ENCODE data around the gene MRFAP1L1.

MRFAP1L1 gene

DNA sequence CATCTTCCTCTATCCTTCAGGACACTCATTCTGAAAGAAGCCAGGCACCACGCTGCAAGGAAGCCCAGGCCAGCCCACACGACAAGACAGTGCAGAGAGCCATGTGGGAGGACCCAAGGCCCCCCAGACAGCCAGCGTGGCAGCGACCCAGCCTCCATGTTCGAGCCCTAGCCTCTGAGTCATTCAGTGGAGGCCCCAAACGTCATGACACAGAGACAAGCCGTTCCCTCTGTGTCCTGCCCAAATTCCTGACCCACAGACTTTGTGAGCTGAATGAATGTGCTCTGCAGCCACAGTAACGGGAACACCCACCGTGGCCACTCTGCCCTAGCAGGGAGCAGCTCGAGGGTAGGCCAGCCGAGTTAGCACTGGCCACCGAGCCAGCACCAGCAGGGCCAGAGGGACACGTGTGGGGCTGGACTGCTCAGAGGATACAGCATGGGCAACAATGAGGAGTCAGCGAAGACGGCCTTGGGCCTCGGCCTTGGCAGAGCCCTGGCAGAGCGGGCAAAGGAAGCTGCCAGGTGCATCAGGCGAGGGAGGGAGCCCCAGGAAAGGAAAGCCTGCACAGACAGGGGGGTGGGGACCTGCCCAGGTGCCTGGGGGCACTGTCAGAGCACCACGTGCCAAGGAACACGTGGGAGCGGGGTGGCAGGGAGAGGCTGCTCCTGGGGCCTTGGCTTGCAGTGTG lies 14.9 kb upstream of the MRFAP1L1 start:
- Histone ChIP-seq H3K27me3 (ENCODE audit: control insufficient read depth, insufficient read depth, low read length) (no peaks in the 10 kb centered on the region), H3K4me1 (ENCODE audit: control insufficient read depth, insufficient read depth, low read length) (peaks cover 3% of the 10 kb centered on the region; the same call in 1 of the 2 replicates), H3K36me3 (ENCODE audit: control insufficient read depth, insufficient read depth, low read length) (no peaks in the 10 kb centered on the region), H3K9me3 (ENCODE audit: control insufficient read depth, insufficient read depth, low read depth, low read length) (no peaks in the 10 kb centered on the region), H3K9ac (ENCODE audit: low read length) (no peak overlapping the region), H3K4me3 (ENCODE audit: low read depth, low read length) (no peak overlapping the region), H3K27ac (ENCODE audit: low read depth, low read length) (no peak overlapping the region)

DNA sequence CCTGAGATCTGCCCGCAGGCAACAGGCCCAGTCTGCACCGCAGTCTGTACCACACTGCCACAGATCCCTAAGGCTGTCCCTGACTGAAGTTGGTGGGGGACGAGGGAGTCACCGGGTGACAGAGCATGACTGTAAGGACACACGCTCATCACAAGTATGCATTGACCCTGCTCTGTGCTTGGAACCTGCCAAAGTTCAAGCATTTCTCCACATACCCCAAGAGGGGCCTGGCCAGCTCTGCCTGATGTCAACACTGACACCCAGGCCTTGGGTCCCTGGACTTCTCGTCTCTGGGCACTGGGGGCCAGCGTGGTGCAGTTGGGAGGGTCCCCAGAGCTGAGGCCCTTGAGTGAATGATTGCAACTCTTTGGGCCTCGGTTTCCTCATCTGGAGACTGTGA lies 14.2 kb upstream of the MRFAP1L1 start:
- H3K27ac ChIP-seq (ENCODE audit: low read depth, low read length) = no peak overlapping the region
- peaks cover 3% of the 10 kb centered on the region; the same call in 1 of the 2 replicates for H3K4me1 ChIP-seq (ENCODE audit: control insufficient read depth, insufficient read depth, low read length)
- H3K4me3 ChIP-seq (ENCODE audit: low read depth, low read length) = no peak overlapping the region
- no peaks in the 10 kb centered on the region for H3K9me3 ChIP-seq (ENCODE audit: control insufficient read depth, insufficient read depth, low read depth, low read length)
- H3K27me3 ChIP-seq (ENCODE audit: control insufficient read depth, insufficient read depth, low read length) = no peaks in the 10 kb centered on the region
- H3K36me3 ChIP-seq (ENCODE audit: control insufficient read depth, insufficient read depth, low read length) = no peaks in the 10 kb centered on the region
- H3K9ac ChIP-seq (ENCODE audit: low read length) = no peak overlapping the region

DNA sequence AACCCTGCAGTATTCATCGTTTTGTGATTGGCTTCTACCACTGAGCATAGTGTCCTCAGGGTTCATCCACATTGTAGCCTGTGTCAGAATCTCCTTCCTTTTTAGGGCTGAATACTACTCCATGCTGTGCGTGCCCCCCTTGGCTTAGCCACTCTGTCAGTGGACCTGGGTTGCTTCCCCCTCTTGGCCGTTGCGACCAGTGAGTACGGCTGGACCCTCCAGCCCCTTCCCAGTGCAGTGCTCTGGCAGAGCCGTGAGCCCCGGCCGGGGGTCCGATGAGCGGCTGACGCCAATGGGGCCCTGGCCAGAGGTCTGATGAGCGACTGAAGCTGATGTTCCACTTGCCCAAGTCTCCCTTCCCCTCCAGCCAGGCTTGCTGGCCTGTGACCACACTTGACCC lies 13.2 kb upstream of the MRFAP1L1 start:
- Histone ChIP-seq H3K27me3 (ENCODE audit: control insufficient read depth, insufficient read depth, low read length) (no peaks in the 10 kb centered on the region), H3K9me3 (ENCODE audit: control insufficient read depth, insufficient read depth, low read depth, low read length) (no peaks in the 10 kb centered on the region), H3K27ac (ENCODE audit: low read depth, low read length) (no peak overlapping the region), H3K4me1 (ENCODE audit: control insufficient read depth, insufficient read depth, low read length) (peaks cover 2% of the 10 kb centered on the region; the same call in 1 of the 2 replicates), H3K9ac (ENCODE audit: low read length) (no peak overlapping the region), H3K36me3 (ENCODE audit: control insufficient read depth, insufficient read depth, low read length) (no peaks in the 10 kb centered on the region), H3K4me3 (ENCODE audit: low read depth, low read length) (no peak overlapping the region)

DNA sequence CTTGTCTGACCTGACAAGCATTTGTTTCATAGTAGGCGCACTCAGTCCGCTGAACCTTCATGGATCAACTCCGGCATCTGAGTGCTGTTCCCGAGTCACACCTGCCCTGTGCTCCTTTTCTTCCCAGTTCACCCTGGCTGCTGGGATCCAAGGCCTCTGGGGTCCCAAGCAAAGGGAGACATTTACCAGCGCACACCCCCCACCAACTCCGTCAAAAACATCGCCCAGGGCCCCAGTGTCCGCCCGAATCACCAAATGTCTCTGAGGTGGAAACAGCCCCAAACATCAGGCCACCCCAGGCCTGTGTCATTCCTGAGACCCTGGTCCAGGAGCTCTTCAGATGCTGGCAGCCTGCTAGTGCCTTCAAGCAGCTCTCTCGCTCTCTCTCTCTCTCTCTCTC lies 11.5 kb upstream of the MRFAP1L1 start:
- Histone ChIP-seq H3K27ac (ENCODE audit: low read depth, low read length) (no peak overlapping the region), H3K27me3 (ENCODE audit: control insufficient read depth, insufficient read depth, low read length) (no peaks in the 10 kb centered on the region), H3K4me3 (ENCODE audit: low read depth, low read length) (no peak overlapping the region), H3K36me3 (ENCODE audit: control insufficient read depth, insufficient read depth, low read length) (no peaks in the 10 kb centered on the region), H3K9ac (ENCODE audit: low read length) (no peak overlapping the region), H3K9me3 (ENCODE audit: control insufficient read depth, insufficient read depth, low read depth, low read length) (no peaks in the 10 kb centered on the region), H3K4me1 (ENCODE audit: control insufficient read depth, insufficient read depth, low read length) (no peaks in the 10 kb centered on the region)

DNA sequence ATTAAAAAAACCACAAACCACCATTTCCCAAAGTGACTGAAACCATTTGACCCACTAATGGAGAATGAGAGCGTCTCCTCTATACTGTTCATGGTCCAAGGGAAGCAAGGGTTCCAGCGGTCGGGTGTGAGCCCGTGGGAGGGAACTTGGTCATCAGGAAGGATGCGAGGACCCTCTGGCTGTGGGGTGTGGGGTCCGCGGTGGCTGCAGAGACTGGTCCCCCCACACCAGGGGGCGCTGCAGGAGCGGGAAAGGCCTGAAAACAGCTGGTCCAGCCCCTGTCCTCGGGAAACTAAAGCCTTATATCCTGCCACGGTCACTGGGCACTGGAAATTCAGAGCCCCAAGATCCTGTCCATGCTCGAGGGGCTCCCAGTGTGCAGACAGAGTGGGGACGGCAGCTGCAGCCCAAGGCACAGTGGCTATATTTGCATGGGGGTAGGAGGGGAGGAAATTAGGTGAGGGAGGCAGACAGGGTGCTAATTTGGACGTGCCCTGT lies 10.6 kb upstream of the MRFAP1L1 start:
- Histone ChIP-seq H3K9ac (ENCODE audit: low read length) (no peak overlapping the region), H3K4me3 (ENCODE audit: low read depth, low read length) (no peak overlapping the region), H3K27ac (ENCODE audit: low read depth, low read length) (no peak overlapping the region), H3K9me3 (ENCODE audit: control insufficient read depth, insufficient read depth, low read depth, low read length) (no peaks in the 10 kb centered on the region), H3K36me3 (ENCODE audit: control insufficient read depth, insufficient read depth, low read length) (no peaks in the 10 kb centered on the region), H3K27me3 (ENCODE audit: control insufficient read depth, insufficient read depth, low read length) (no peaks in the 10 kb centered on the region), H3K4me1 (ENCODE audit: control insufficient read depth, insufficient read depth, low read length) (0 out of 2 replicates have a peak, but pooled peaks cover 3% of the 10 kb centered on the region)

DNA sequence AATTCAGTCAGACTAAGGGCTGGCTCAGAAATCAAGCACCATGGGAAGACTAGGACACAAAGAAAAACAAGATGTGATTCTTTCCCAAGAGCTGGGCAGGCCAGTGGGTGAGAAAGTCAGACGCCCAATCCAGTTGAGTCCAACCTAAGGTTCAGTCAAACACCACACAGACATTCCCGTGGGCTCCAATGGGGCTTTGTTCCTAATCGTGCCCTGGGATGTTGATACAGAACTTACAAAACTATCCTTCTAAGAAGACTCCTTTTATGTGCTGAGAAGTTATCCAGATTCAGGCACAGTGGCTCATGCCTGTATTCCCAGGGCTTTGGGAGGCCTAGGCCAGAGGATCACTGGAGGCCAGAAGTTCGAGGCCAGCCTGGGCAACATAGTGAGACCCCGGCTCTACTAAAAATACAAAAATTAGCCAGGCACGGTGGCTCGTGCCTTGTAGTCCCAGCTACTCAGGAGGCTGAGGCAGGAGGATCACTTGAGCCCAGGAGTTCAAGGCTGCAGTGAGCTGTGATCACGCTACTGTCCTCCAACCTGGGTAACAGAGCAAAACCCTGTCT lies 10.0 kb upstream of the MRFAP1L1 start:
- Histone ChIP-seq H3K27me3 (ENCODE audit: control insufficient read depth, insufficient read depth, low read length) (no peaks in the 10 kb centered on the region), H3K4me1 (ENCODE audit: control insufficient read depth, insufficient read depth, low read length) (0 out of 2 replicates have a peak, but pooled peaks cover 3% of the 10 kb centered on the region), H3K36me3 (ENCODE audit: control insufficient read depth, insufficient read depth, low read length) (no peaks in the 10 kb centered on the region), H3K9ac (ENCODE audit: low read length) (no peak overlapping the region), H3K4me3 (ENCODE audit: low read depth, low read length) (no peak overlapping the region), H3K9me3 (ENCODE audit: control insufficient read depth, insufficient read depth, low read depth, low read length) (no peaks in the 10 kb centered on the region), H3K27ac (ENCODE audit: low read depth, low read length) (no peak overlapping the region)

DNA sequence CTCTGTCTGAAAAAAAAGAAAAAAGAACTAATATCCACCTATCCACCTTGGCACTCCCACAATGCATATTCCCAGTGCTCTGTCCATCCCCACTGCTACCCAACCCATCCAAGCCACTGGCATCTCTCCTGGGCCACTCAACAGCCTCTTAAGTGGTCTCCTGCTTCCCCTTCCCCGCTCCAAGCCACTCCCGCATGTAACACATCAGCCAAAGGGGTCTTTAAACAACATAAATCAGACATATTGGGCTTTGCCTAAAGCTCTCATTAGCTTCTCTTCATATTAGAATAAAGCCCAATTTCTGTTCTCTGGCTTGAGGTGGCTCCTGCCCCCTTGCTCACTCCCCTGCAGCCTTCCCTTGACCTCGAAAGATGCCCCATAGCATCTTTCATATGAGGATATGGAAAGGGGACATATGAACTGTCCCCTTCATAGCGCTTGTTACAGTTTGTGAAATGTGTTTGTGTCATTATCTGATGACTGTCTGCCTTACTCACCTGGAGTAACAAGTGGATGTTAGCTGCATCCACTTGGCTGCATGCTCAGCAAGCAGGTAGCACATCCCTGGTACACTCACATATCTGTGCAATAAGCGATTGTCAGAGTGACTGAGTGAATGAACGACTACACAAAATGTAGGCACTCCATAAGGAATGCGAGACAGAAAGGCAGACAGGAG lies 9.4 kb upstream of the MRFAP1L1 start:
- H3K4me1 ChIP-seq (ENCODE audit: control insufficient read depth, insufficient read depth, low read length) = 0 out of 2 replicates have a peak, but pooled peaks cover 3% of the 10 kb centered on the region
- H3K9me3 ChIP-seq (ENCODE audit: control insufficient read depth, insufficient read depth, low read depth, low read length) = no peaks in the 10 kb centered on the region
- no peak overlapping the region for H3K4me3 ChIP-seq (ENCODE audit: low read depth, low read length)
- H3K36me3 ChIP-seq (ENCODE audit: control insufficient read depth, insufficient read depth, low read length) = no peaks in the 10 kb centered on the region
- no peak overlapping the region for H3K27ac ChIP-seq (ENCODE audit: low read depth, low read length)
- H3K27me3 ChIP-seq (ENCODE audit: control insufficient read depth, insufficient read depth, low read length) = no peaks in the 10 kb centered on the region
- no peak overlapping the region for H3K9ac ChIP-seq (ENCODE audit: low read length)

DNA sequence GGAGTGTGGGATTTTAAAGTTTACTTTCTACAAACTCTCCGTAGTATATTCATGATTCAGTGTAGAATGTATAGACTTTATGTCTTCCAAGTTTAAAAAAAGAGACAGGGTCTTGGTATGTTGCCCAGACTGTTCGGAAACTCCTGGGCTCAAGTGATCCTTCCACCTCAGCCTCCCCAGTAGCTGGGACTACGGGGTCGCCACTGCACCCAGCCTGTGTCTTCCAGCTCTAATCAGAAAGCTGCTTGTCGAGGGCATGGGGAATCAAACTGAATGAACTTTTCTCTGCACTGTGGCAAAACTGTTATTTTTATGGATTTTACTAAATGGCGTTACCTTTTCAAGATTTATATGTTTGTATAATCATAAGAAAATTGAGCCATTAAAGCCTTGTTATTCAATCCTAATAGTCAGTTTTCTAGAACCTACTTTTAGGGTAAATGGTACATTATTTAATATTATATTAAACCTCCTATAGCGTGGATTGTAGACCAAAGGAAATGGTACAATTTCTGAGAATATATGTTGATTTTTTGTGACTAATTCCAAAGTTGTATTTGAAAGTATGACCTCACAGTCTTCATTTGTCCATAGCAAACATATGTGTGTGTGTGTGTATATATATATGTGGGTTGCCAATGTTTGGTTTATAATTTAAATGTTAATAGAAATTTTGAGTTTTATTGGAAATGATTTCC lies 7.4 kb upstream of the MRFAP1L1 start:
- Histone ChIP-seq H3K9me3 (ENCODE audit: control insufficient read depth, insufficient read depth, low read depth, low read length) (no peaks in the 10 kb centered on the region), H3K4me1 (ENCODE audit: control insufficient read depth, insufficient read depth, low read length) (0 out of 2 replicates have a peak, but pooled peaks cover 3% of the 10 kb centered on the region), H3K9ac (ENCODE audit: low read length) (peak overlapping the region; percentile 97), H3K27ac (ENCODE audit: low read depth, low read length) (peak overlapping the region; percentile 70; the same call in 1 of the 2 replicates), H3K4me3 (ENCODE audit: low read depth, low read length) (peak overlapping the region; percentile 99), H3K27me3 (ENCODE audit: control insufficient read depth, insufficient read depth, low read length) (no peaks in the 10 kb centered on the region), H3K36me3 (ENCODE audit: control insufficient read depth, insufficient read depth, low read length) (no peaks in the 10 kb centered on the region)

DNA sequence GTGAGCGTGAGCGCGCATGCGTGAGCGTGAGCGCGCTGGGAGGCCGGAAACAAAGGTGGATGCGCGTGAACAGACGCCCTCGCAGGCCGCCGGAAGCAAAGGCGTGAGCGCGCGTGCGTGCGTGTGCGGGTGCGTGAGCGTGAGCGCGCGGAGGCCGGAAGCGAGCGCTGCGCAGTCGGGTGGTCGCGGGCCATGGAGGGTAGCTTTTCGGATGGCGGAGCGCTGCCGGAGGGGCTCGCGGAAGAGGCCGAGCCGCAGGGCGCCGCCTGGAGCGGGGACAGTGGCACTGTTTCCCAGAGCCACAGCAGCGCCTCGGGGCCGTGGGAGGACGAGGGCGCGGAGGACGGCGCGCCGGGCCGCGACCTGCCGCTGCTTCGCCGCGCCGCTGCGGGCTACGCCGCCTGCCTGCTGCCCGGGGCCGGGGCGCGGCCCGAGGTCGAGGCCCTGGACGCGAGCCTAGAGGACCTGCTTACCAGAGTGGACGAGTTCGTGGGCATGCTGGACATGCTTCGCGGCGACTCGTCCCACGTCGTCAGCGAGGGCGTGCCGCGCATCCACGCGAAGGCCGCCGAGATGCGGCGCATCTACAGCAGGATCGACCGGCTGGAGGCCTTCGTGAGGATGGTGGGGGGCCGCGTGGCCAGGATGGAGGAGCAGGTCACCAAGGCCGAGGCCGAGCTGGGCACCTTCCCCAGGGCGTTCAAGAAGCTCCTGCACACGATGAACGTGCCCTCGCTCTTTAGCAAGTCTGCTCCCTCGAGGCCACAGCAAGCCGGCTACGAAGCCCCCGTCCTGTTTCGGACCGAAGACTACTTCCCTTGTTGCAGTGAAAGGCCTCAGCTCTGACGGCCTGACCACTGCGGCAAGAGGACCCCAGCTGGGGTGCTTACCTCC lies 6.6 kb upstream of the MRFAP1L1 start, which contains the start of gene BLOC1S4:
BLOC1S4 (plus strand) TSS at position 157 of the 894 bp plus-strand sequence; CDS start at position 193, 36 bp downstream.
- Histone ChIP-seq H3K4me3 (ENCODE audit: low read depth, low read length) (peak within 1 kb of the TSS; percentile 99), H3K36me3 (ENCODE audit: control insufficient read depth, insufficient read depth, low read length) (no peaks in the 10 kb centered on the region), H3K27me3 (ENCODE audit: control insufficient read depth, insufficient read depth, low read length) (no peaks in the 10 kb centered on the region; the same call in 1 of the 2 replicates), H3K9ac (ENCODE audit: low read length) (peak within 1 kb of the TSS; percentile 97), H3K9me3 (ENCODE audit: control insufficient read depth, insufficient read depth, low read depth, low read length) (no peaks in the 10 kb centered on the region), H3K4me1 (ENCODE audit: control insufficient read depth, insufficient read depth, low read length) (0 out of 2 replicates have a peak, but pooled peaks cover 3% of the 10 kb centered on the region), H3K27ac (ENCODE audit: low read depth, low read length) (peak within 1 kb of the TSS; percentile 70; the same call in 1 of the 2 replicates)

DNA sequence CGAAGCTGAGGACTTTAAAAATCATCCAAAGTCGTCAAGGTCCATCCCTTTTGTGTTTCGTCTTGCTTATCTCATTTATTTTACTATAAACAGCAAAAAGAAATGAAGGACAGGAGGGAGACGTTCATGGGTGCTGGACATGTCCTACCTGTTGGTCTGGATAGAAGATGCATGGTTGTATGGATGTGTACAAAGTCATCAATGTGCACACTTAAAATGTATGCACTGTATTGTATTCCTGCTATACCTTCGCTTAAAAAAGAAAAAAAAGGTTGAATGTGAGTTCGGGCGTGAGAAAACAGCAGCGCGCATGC lies 6.0 kb upstream of the MRFAP1L1 start:
- Histone ChIP-seq H3K9me3 (ENCODE audit: control insufficient read depth, insufficient read depth, low read depth, low read length) (no peaks in the 10 kb centered on the region), H3K27me3 (ENCODE audit: control insufficient read depth, insufficient read depth, low read length) (peaks cover 4% of the 10 kb centered on the region; the same call in 1 of the 2 replicates), H3K4me3 (ENCODE audit: low read depth, low read length) (peak overlapping the region; percentile 99), H3K9ac (ENCODE audit: low read length) (peak overlapping the region; percentile 24), H3K36me3 (ENCODE audit: control insufficient read depth, insufficient read depth, low read length) (no peaks in the 10 kb centered on the region), H3K4me1 (ENCODE audit: control insufficient read depth, insufficient read depth, low read length) (0 out of 2 replicates have a peak, but pooled peaks cover 3% of the 10 kb centered on the region), H3K27ac (ENCODE audit: low read depth, low read length) (no peak overlapping the region)
